Pancreas (tissue), 10 donors: ENCODE measurements around the gene PITPNB. TPM values are rescaled to one million over a fixed set of nuclear protein-coding genes. Genes with fewer than 3 reads are reported as not detected.

Experiments used
- ATAC-seq, 4 donors: fragments of 200-7000 bp; cut with Tn5 transposase; one replicate each; pipeline versions ENCODE4 v1.8.0 to v1.9.1; 2020; ENCODE audit warnings: mild to moderate bottlenecking in 4 of 4, moderate library complexity in 4 of 4
- DNase-seq, 6 donors: peaks; one replicate each; pipeline ENCODE4 v3.0.0-alpha.2; 2020
- FAIRE-seq: peaks from 2 replicates; lab custom pipeline; 2012; peaks lifted over from hg19 to GRCh38; lab: Jason Lieb, UNC
- H3K27ac ChIP-seq, 4 donors: fragments of 200-600 bp; sonication (generic); 1 replicate in 3 of 4; 2 replicates in 1 of 4; pipeline versions ENCODE4 v1.5.0 to v1.8.0; 2020
- H3K27me3 ChIP-seq, 4 donors: fragments of 200-600 bp; one replicate each; pipeline ENCODE4 v1.8.0; 2021
- H3K36me3 ChIP-seq, 3 donors: fragments of 200-600 bp; sonication (generic) in 1 of 3; one replicate each; pipeline versions ENCODE4 v1.5.0 to v1.8.0; 2020 to 2021
- H3K4me1 ChIP-seq, 3 donors: fragments of 200-600 bp; one replicate each; pipeline ENCODE4 v1.8.0; 2021
- H3K4me3 ChIP-seq, 4 donors: fragments of 200-600 bp; sonication (generic) in 2 of 4; one replicate each; pipeline versions ENCODE4 v1.5.0 to v1.8.0; 2020 to 2021
- H3K9me3 ChIP-seq, 4 donors: fragments of 200-600 bp; one replicate each; pipeline ENCODE4 v1.8.0; 2021
- CTCF ChIP-seq, 4 donors: fragments of 200-600 bp; sonication (generic) in 3 of 4; IDR thresholded peaks; one replicate each; pipeline versions ENCODE4 v1.5.0 to v1.8.0; 2021; ENCODE audit warnings: antibody characterized with exemption in 4 of 4
- WGBS, 2 donors: extraction: QIAGEN DNeasy Blood & Tissue Kit; methylation state at CpG; one replicate each; pipeline ENCODE4 v1.1.7; 2013; 5-methylcytosine and 5-hydroxymethylcytosine counted together
- intact Hi-C, 3 donors: fragments of 100-400 bp; cut with DNase I; formaldehyde crosslinking; loops; one replicate each; pipeline versions ENCODE4 v1.11.1 to v1.14.2; 2022
- polyA plus RNA-seq, 2 donors: library from polyadenylated mRNA; stranded (reverse); fragments of 200-250 nt; gene quantifications; one replicate each; pipeline ENCODE4 v1.2.3, GENCODE V29; 2013
- total RNA-seq, 6 donors: library from RNA; stranded (reverse); fragmentation: NEBNext Ultra II Directional in 4 of 6; extraction: Animal tissue kit (Norgen Biotek cat#: 25700) in 4 of 6; gene quantifications; one replicate each; pipeline versions ENCODE4 v1.2.1 to v1.2.4, GENCODE V29; 2021 to 2023
- donor health status: healthy with polysubstance abuse.
- donor health status: DM: no; HTN: no; CAD: no; lungs with moderate emphysema.
- donor health status: DM: no; HTN: no; CAD: no.
- donor health status: control.
- donor health status: control.
- donor health status: Bipolar disorder and iron deficiency.
- donor health status: DM: yes; HTN: yes; CAD: no.
- donor health status: DM: no; HTN: no; CAD: no.
- donor health status: DM: no; HTN: no; CAD: no.
- donor health status: DM: yes; HTN: yes; CAD: no.

The PITPNB gene
- total and polyA plus RNA-seq, 8 donors = 14.3 to 38.0 (median 26.2) TPM

- FAIRE-seq = no peak
Observed at GRCh38 chr22:27883656-27884350, 35.3 kb downstream of the PITPNB start.

DNA sequence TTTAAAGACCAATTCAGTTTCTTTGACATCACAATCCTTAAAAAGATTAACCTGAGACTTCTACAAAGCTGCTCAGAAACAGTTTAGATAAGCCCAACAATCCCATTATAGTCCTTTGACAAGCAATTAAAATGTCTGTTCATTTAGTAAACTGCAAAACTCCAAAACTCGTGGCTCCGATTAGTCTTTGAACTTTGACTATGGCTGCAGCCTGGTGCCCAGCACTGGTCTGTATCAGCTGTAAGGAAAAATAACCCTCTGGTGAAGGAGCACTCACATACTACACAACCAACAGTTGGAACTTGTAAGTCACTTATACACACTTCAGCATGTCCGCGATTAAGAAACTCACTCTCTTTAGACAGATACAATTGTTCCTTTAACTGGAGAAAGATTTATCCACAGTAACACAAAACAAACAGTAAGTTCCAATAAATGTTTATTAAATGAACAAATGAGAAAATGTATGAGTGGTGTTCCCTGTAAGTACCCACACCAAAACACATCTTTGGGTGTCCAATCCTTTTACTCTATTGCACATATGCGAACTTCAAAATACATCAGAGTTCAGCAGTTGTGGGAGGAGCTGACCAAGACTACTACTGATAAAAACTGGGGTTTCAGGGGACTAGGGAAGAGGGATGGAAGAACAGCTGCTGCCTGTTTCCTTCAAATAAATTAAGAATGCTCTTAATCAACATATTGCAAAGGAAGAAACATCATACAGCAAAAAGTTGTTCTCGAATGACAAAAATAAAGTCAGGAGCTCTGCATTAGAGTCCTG is 36.4 kb downstream of the PITPNB start:
- FAIRE-seq = no peak
- TF ChIP-seq CTCF (IDR thresholded peaks at IDR 0.05) = no peak
- Histone ChIP-seq H3K4me3 (no peak overlapping the region), H3K36me3 (peaks cover 0 to 6% (median 3%) of the 10 kb centered on the region in 3 donors), H3K9me3 (no peaks in the 10 kb centered on the region), H3K27ac (no peak overlapping the region), H3K4me1 (peaks cover 13 to 31% (median 18%) of the 10 kb centered on the region in 3 donors), H3K27me3 (no peaks in the 10 kb centered on the region)
- no peak for ATAC-seq
- intact Hi-C loops = loop anchor here in 1 of 3 donors (5.0 kb wide), 1 partner anchor 130 kb away; no protein-coding TSS in a partner anchor
- 64 to 66% methylated on average over 6 of the region's 6 CpGs for WGBS, 2 donors
- no peak for DNase-seq

More at GRCh38 chr22:27883656-27884350, 35.3 kb downstream of the PITPNB start:
- no peak for ATAC-seq
- H3K27me3 ChIP-seq = no peaks in the 10 kb centered on the region
- H3K4me1 ChIP-seq = peaks cover 10 to 24% (median 18%) of the 10 kb centered on the region in 3 donors
- no peaks in the 10 kb centered on the region for H3K9me3 ChIP-seq
- 85 to 92% methylated on average over 5 of the region's 5 CpGs for WGBS, 2 donors
- intact Hi-C loops = loop anchor here in 1 of 3 donors (5.0 kb wide), 1 partner anchor 128 kb away; no protein-coding TSS in a partner anchor
- H3K36me3 ChIP-seq = peaks cover 0 to 6% (median 3%) of the 10 kb centered on the region in 3 donors
- H3K4me3 ChIP-seq = no peak overlapping the region
- H3K27ac ChIP-seq = no peak overlapping the region
- no peak for TF ChIP-seq CTCF (IDR thresholded peaks at IDR 0.05)
- DNase-seq = no peak

DNA sequence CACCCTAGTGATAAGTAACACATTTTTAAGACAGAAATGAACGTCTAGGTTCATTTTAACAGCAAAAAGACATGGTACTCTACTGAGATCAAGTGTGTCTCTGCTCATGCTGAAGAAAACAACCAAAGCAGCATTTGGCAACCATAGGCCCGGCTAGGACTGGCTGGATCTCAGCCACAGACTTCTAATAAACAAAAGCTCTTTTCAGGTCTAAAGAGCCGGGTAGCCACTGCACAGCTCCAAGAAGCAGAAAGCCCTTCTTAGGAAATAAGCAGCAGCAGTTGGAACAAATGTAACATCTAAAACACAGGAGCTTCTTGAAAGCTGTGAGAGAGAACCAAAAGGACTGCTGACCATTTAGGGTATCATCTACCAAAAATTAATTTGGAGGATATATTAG is 37.6 kb downstream of the PITPNB start:
- Histone ChIP-seq H3K36me3 (peaks cover 0 to 6% (median 3%) of the 10 kb centered on the region in 3 donors), H3K9me3 (no peaks in the 10 kb centered on the region), H3K27ac (no peak overlapping the region), H3K4me3 (no peak overlapping the region), H3K27me3 (no peaks in the 10 kb centered on the region), H3K4me1 (peaks cover 21 to 38% (median 22%) of the 10 kb centered on the region in 3 donors)
- DNase-seq (no peak), FAIRE-seq (peak; percentile 53), ATAC-seq (peak in 3 of 4 donors; percentile 53 to 58 (median 57))
- WGBS, 2 donors = 7 to 11% methylated on average over 3 of the region's 3 CpGs
- intact Hi-C loops = loop anchor here in 1 of 3 donors (5.0 kb wide), 1 partner anchor 131 kb away; no protein-coding TSS in a partner anchor
- TF ChIP-seq CTCF (IDR thresholded peaks at IDR 0.05) = no peak

GRCh38 chr22:27880778-27881394 is 38.2 kb downstream of the PITPNB start:
- H3K27me3 ChIP-seq = no peaks in the 10 kb centered on the region
- WGBS, 2 donors = 16 to 20% methylated on average over 6 of the region's 6 CpGs
- no peaks in the 10 kb centered on the region for H3K9me3 ChIP-seq
- H3K4me3 ChIP-seq = no peak overlapping the region
- ATAC-seq = peak; percentile 74 to 93 (median 91)
- H3K27ac ChIP-seq = no peak overlapping the region
- peak; percentile 84 for FAIRE-seq
- peaks cover 21 to 34% (median 24%) of the 10 kb centered on the region in 3 donors for H3K4me1 ChIP-seq
- TF ChIP-seq CTCF (IDR thresholded peaks at IDR 0.05) = peak; percentile 43 to 74 (median 60)
- DNase-seq = peak in 2 of 6 donors; percentile 21 to 49
- H3K36me3 ChIP-seq = peaks cover 0 to 6% (median 3%) of the 10 kb centered on the region in 3 donors
- intact Hi-C loops = loop anchor here in 1 of 3 donors (5.0 kb wide), 1 partner anchor 131 kb away; no protein-coding TSS in a partner anchor
